ENCODE measurements around the gene MOGAT3. TPM values are rescaled to one million over a fixed set of nuclear protein-coding genes. Genes with fewer than 3 reads are reported as not detected.

The MOGAT3 gene
- total RNA-seq, 1 experiment from 2014 or later = 6.3 TPM

- CTCF ChIA-PET = interaction anchor here (0.6 to 1.8 kb wide), 3 partner anchors 18 to 58 kb away, joined by 3 to 11 read pairs (median 9); no protein-coding TSS in a partner anchor
- H3K4me1 ChIP-seq = peaks cover 26% of the 10 kb centered on the region
- H3K4me3 Mint-ChIP-seq (ENCODE audit: unreplicated experiment) = no peak overlapping the region
- H3K9me3 Mint-ChIP-seq (ENCODE audit: unreplicated experiment) = no peaks in the 10 kb centered on the region
- intact Hi-C loops (cut with micrococcal nuclease; ENCODE audit: unreplicated experiment) = no loop called here
- H3K9me3 ChIP-seq = no peaks in the 10 kb centered on the region
- H3K36me3 ChIP-seq (ENCODE audit: control insufficient read depth, insufficient read depth, low read length) = no peaks in the 10 kb centered on the region
- no peak overlapping the region for H3K4me3 ChIP-seq (ENCODE audit: low read depth, low read length)
- no peak overlapping the region for H3K27ac Mint-ChIP-seq (ENCODE audit: unreplicated experiment)
- H3K27me3 Mint-ChIP-seq (ENCODE audit: insufficient read depth, unreplicated experiment) = peaks cover 41% of the 10 kb centered on the region
- peaks cover 10% of the 10 kb centered on the region for H3K27me3 ChIP-seq (replicated peaks; ENCODE audit: control insufficient read depth, insufficient read depth, low read length)
- H3K36me3 Mint-ChIP-seq (ENCODE audit: insufficient read depth, unreplicated experiment) = no peaks in the 10 kb centered on the region
- DNase-seq = no peak
- no TSS peak for BruUV-seq (replicated peaks)
- TF ChIP-seq CTCF (IDR thresholded peaks at IDR 0.05; ENCODE audit: insufficient read depth in 1 of 2, low read depth in 1 of 2, low read length in 1 of 2, severe bottlenecking in 1 of 2, unreplicated experiment in 1 of 2) = no peak
- POLR2A ChIA-PET = no interaction called here
- peaks cover 24% of the 10 kb centered on the region for H3K4me1 Mint-ChIP-seq (ENCODE audit: low read depth, unreplicated experiment)
Measured at GRCh38 chr7:101174322-101174854, 26.4 kb downstream of the MOGAT3 start.

- H3K36me3 ChIP-seq (ENCODE audit: control insufficient read depth, insufficient read depth, low read length) = no peaks in the 10 kb centered on the region
- H3K4me1 ChIP-seq = peaks cover 26% of the 10 kb centered on the region
- Mint-ChIP-seq H3K4me1 (ENCODE audit: low read depth, unreplicated experiment) (peaks cover 23% of the 10 kb centered on the region), H3K27ac (ENCODE audit: unreplicated experiment) (no peak overlapping the region), H3K4me3 (ENCODE audit: unreplicated experiment) (no peak overlapping the region), H3K9me3 (ENCODE audit: unreplicated experiment) (no peaks in the 10 kb centered on the region), H3K36me3 (ENCODE audit: insufficient read depth, unreplicated experiment) (no peaks in the 10 kb centered on the region), H3K27me3 (ENCODE audit: insufficient read depth, unreplicated experiment) (peaks cover 41% of the 10 kb centered on the region)
- ChIA-PET POLR2A (no interaction called here), CTCF (interaction anchor here (1.8 kb wide), 2 partner anchors 19 to 30 kb away, joined by 9 to 11 read pairs; no protein-coding TSS in a partner anchor)
- no peak for TF ChIP-seq CTCF (IDR thresholded peaks at IDR 0.05; ENCODE audit: insufficient read depth in 1 of 2, low read depth in 1 of 2, low read length in 1 of 2, severe bottlenecking in 1 of 2, unreplicated experiment in 1 of 2)
- intact Hi-C loops (cut with micrococcal nuclease; ENCODE audit: unreplicated experiment) = no loop called here
- no peak for DNase-seq
- BruUV-seq (replicated peaks) = no TSS peak
- H3K4me3 ChIP-seq (ENCODE audit: low read depth, low read length) = no peak overlapping the region
- peaks cover 10% of the 10 kb centered on the region for H3K27me3 ChIP-seq (replicated peaks; ENCODE audit: control insufficient read depth, insufficient read depth, low read length)
- no peaks in the 10 kb centered on the region for H3K9me3 ChIP-seq
Measured at GRCh38 chr7:101173752-101174244, 27.0 kb downstream of the MOGAT3 start.

- TF ChIP-seq CTCF (IDR thresholded peaks at IDR 0.05; ENCODE audit: insufficient read depth in 1 of 2, low read depth in 1 of 2, low read length in 1 of 2, severe bottlenecking in 1 of 2, unreplicated experiment in 1 of 2) = no peak
- no peak for DNase-seq
- Mint-ChIP-seq H3K27me3 (ENCODE audit: insufficient read depth, unreplicated experiment) (peaks cover 46% of the 10 kb centered on the region), H3K36me3 (ENCODE audit: insufficient read depth, unreplicated experiment) (no peaks in the 10 kb centered on the region), H3K9me3 (ENCODE audit: unreplicated experiment) (no peaks in the 10 kb centered on the region), H3K4me1 (ENCODE audit: low read depth, unreplicated experiment) (peaks cover 29% of the 10 kb centered on the region), H3K27ac (ENCODE audit: unreplicated experiment) (peak overlapping the region; percentile 53), H3K4me3 (ENCODE audit: unreplicated experiment) (peak overlapping the region; percentile 58)
- Histone ChIP-seq H3K9me3 (no peaks in the 10 kb centered on the region), H3K4me1 (peaks cover 26% of the 10 kb centered on the region), H3K4me3 (ENCODE audit: low read depth, low read length) (no peak overlapping the region), H3K36me3 (ENCODE audit: control insufficient read depth, insufficient read depth, low read length) (no peaks in the 10 kb centered on the region), H3K27me3 (replicated peaks; ENCODE audit: control insufficient read depth, insufficient read depth, low read length) (peaks cover 10% of the 10 kb centered on the region)
- CTCF ChIA-PET = interaction anchor here (1.8 kb wide), 2 partner anchors 19 to 29 kb away, joined by 9 to 11 read pairs; no protein-coding TSS in a partner anchor
- no TSS peak for BruUV-seq (replicated peaks)
- intact Hi-C loops (cut with micrococcal nuclease; ENCODE audit: unreplicated experiment) = no loop called here
- POLR2A ChIA-PET = no interaction called here
Measured at GRCh38 chr7:101172854-101173751, 27.7 kb downstream of the MOGAT3 start.

Measured in Caco-2 (cell line).